Measurements from ENCODE around the gene PRDM16.

DNA sequence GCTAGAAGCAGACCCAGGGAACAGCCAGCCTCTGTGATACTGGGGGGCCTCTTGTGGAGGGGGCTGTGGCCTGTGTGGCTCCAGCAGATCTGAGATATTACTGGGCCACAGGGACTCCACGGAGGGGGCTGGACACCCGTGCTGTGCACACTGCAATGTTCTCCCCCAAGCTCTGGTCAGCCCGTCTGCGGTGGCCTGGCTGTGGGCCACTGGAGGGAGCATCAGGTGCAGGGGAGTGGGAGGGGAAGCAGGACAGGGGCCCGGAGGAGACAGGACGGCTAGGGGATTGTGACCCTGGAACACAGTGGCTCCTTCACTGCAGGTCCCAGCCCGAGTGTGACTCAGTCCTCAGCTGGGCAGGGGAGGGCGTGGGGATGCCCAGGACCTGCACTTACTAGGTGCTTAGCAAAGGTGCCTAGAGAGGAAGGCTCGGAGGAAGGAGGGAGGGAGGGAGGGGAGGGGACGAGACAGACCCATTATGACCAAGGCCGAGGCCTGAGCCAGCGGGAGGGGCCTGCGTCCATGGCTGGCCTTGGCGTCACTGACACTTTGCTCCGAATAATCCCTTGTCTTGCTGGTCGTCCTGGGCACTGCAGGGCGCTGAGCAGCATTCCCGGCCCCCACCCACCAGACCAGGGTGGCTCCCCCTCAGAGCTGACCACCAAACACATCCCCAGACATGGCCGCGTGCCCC lies 44.2 kb downstream of the PRDM16 start:
- TF ChIP-seq, protein P1, sequence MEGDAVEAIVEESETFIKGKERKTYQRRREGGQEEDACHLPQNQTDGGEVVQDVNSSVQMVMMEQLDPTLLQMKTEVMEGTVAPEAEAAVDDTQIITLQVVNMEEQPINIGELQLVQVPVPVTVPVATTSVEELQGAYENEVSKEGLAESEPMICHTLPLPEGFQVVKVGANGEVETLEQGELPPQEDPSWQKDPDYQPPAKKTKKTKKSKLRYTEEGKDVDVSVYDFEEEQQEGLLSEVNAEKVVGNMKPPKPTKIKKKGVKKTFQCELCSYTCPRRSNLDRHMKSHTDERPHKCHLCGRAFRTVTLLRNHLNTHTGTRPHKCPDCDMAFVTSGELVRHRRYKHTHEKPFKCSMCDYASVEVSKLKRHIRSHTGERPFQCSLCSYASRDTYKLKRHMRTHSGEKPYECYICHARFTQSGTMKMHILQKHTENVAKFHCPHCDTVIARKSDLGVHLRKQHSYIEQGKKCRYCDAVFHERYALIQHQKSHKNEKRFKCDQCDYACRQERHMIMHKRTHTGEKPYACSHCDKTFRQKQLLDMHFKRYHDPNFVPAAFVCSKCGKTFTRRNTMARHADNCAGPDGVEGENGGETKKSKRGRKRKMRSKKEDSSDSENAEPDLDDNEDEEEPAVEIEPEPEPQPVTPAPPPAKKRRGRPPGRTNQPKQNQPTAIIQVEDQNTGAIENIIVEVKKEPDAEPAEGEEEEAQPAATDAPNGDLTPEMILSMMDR (IDR thresholded peaks at IDR 0.05) = no peak
- TF ChIP-seq POLR2A (IDR thresholded peaks at IDR 0.05) = no peak
